HepG2 (cell line): Measurements from ENCODE around the gene SLC6A9. TPM values are rescaled to one million over a fixed set of nuclear protein-coding genes. Genes with fewer than 3 reads are reported as not detected.
A peak's percentile ranks its signal among the peaks of the same experiment; 100 is the strongest.

Source experiments
- FOXP4 ChIP-seq: sonication (generic); formaldehyde crosslinking; IDR thresholded peaks from 2 replicates; pipeline ENCODE4 v1.4.0; 2020; ENCODE audit warnings: missing genetic modification reagents
- LCORL ChIP-seq, 2 experiments: fragments of 450-650 bp in 1 of 2; sonication (generic) in 1 of 2; formaldehyde crosslinking in 1 of 2; IDR thresholded peaks; 2 replicates each; pipeline versions ENCODE4 v1.5.0 to v1.6.1; 2017 to 2020; ENCODE audit warnings: antibody characterized with exemption in 1 of 2, missing genetic modification reagents in 1 of 2
- MTA3 ChIP-seq: sonication (generic); formaldehyde crosslinking; IDR thresholded peaks from 2 replicates; pipeline ENCODE4 v1.4.0; 2020; ENCODE audit warnings: missing genetic modification reagents
- NONO ChIP-seq, 2 experiments: fragments of 450-650 bp in 1 of 2; sonication (generic) in 1 of 2; formaldehyde crosslinking in 1 of 2; IDR thresholded peaks in 1 of 2; conservative IDR thresholded peaks in 1 of 2; 2 replicates each; pipeline versions ENCODE4 v1.6.1 to v1.8.0; 2017 to 2022; ENCODE audit warnings: mild to moderate bottlenecking in 1 of 2, missing genetic modification reagents in 1 of 2, moderate library complexity in 1 of 2
- TOPORS ChIP-seq: sonication (generic); formaldehyde crosslinking; IDR thresholded peaks from 2 replicates; pipeline ENCODE4 v1.8.0; 2023; ENCODE audit warnings: mild to moderate bottlenecking, missing genetic modification reagents
- TP53 ChIP-seq: sonication (generic); formaldehyde crosslinking; conservative IDR thresholded peaks from 2 replicates; pipeline ENCODE4 v1.4.0; 2020; ENCODE audit warnings: missing genetic modification reagents
- YY1 ChIP-seq: IDR thresholded peaks from 2 replicates; pipeline ENCODE4 v1.6.1; 2011; ENCODE audit warnings: low read length, low read depth, moderate library complexity, mild to moderate bottlenecking; ENCODE audit not compliant: insufficient read depth, insufficient replicate concordance
- ZNF138 ChIP-seq: sonication (generic); formaldehyde crosslinking; IDR thresholded peaks from 2 replicates; pipeline ENCODE4 v1.5.0; 2020; ENCODE audit warnings: mild to moderate bottlenecking, low read depth, missing genetic modification reagents
- ZNF362 ChIP-seq: sonication (generic); formaldehyde crosslinking; IDR thresholded peaks from 2 replicates; pipeline ENCODE4 v1.4.0; 2020; ENCODE audit warnings: missing genetic modification reagents, mild to moderate bottlenecking, borderline replicate concordance
- ZNF790 ChIP-seq: sonication (generic); formaldehyde crosslinking; IDR thresholded peaks from 2 replicates; pipeline ENCODE4 v1.8.0; 2022; ENCODE audit warnings: missing genetic modification reagents, mild to moderate bottlenecking, borderline replicate concordance
- polyA plus RNA-seq, 8 experiments: library from polyadenylated mRNA; depleted of rRNA in 3 of 8; stranded (reverse) in 7 of 8; unstranded in 1 of 8; fragments of >200 nt; fragmentation: Illumina TruSeq in 4 of 8; extraction: Trizol in 4 of 8; gene quantifications; 2 replicates each; pipeline versions ENCODE4 v1.2.1 to v1.2.3, GENCODE V29; 2011 to 2016; ENCODE audit warnings: low read depth in 4 of 8, missing spikeins in 1 of 8, mixed read lengths in 1 of 8; ENCODE audit not compliant: insufficient read depth in 1 of 8
- total RNA-seq, 5 experiments: library from RNA; depleted of rRNA; stranded (reverse); fragments of >200 nt; fragmentation: Illumina TruSeq; extraction: Trizol; gene quantifications; 2 replicates each; pipeline ENCODE4 v1.2.3, GENCODE V29; 2016; ENCODE audit warnings: low read depth in 1 of 5
- TF ChIP-seq, protein P1 (sequence below): sonication (generic); formaldehyde crosslinking; IDR thresholded peaks from 2 replicates; pipeline ENCODE4 v1.5.1; 2020; ENCODE audit warnings: mild to moderate bottlenecking, missing genetic modification reagents, borderline replicate concordance
- TF ChIP-seq, protein P2 (sequence below): sonication (generic); formaldehyde crosslinking; IDR thresholded peaks from 2 replicates; pipeline ENCODE4 v1.9.0; 2022; ENCODE audit warnings: low read depth, missing genetic modification reagents
- TF ChIP-seq, protein P3 (sequence below): sonication (generic); formaldehyde crosslinking; IDR thresholded peaks from 2 replicates; pipeline ENCODE4 v1.8.0; 2022; ENCODE audit warnings: mild to moderate bottlenecking, missing genetic modification reagents, borderline replicate concordance
- TF ChIP-seq, protein P4 (sequence below): sonication (generic); formaldehyde crosslinking; IDR thresholded peaks from 2 replicates; pipeline ENCODE4 v1.8.1; 2023; ENCODE audit warnings: mild to moderate bottlenecking, missing genetic modification reagents, borderline replicate concordance

Gene SLC6A9
- total and polyA plus RNA-seq, 2 of the 13 experiments (the other 11 are each of a cell fraction or from before 2014, with no cell fraction given), result 8.5 to 9.9 TPM

- TF ChIP-seq, protein P1, sequence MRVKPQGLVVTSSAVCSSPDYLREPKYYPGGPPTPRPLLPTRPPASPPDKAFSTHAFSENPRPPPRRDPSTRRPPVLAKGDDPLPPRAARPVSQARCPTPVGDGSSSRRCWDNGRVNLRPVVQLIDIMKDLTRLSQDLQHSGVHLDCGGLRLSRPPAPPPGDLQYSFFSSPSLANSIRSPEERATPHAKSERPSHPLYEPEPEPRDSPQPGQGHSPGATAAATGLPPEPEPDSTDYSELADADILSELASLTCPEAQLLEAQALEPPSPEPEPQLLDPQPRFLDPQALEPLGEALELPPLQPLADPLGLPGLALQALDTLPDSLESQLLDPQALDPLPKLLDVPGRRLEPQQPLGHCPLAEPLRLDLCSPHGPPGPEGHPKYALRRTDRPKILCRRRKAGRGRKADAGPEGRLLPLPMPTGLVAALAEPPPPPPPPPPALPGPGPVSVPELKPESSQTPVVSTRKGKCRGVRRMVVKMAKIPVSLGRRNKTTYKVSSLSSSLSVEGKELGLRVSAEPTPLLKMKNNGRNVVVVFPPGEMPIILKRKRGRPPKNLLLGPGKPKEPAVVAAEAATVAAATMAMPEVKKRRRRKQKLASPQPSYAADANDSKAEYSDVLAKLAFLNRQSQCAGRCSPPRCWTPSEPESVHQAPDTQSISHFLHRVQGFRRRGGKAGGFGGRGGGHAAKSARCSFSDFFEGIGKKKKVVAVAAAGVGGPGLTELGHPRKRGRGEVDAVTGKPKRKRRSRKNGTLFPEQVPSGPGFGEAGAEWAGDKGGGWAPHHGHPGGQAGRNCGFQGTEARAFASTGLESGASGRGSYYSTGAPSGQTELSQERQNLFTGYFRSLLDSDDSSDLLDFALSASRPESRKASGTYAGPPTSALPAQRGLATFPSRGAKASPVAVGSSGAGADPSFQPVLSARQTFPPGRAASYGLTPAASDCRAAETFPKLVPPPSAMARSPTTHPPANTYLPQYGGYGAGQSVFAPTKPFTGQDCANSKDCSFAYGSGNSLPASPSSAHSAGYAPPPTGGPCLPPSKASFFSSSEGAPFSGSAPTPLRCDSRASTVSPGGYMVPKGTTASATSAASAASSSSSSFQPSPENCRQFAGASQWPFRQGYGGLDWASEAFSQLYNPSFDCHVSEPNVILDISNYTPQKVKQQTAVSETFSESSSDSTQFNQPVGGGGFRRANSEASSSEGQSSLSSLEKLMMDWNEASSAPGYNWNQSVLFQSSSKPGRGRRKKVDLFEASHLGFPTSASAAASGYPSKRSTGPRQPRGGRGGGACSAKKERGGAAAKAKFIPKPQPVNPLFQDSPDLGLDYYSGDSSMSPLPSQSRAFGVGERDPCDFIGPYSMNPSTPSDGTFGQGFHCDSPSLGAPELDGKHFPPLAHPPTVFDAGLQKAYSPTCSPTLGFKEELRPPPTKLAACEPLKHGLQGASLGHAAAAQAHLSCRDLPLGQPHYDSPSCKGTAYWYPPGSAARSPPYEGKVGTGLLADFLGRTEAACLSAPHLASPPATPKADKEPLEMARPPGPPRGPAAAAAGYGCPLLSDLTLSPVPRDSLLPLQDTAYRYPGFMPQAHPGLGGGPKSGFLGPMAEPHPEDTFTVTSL (CRISPR knock-in tag), result no peak
- TF ChIP-seq NONO (IDR thresholded peaks at IDR 0.05) (no peak), NONO (CRISPR knock-in tag; conservative IDR thresholded peaks at IDR 0.05) (no peak; the same call in 1 of the 2 replicates), TP53 (no peak), LCORL (IDR thresholded peaks at IDR 0.05) (no peak), LCORL (CRISPR knock-in tag; IDR thresholded peaks at IDR 0.05) (peak; percentile 64; the same call in 1 of the 2 replicates), YY1 (peak; percentile 0), FOXP4 (CRISPR knock-in tag) (0 out of 2 replicates have a peak, but pooled peaks have one; percentile 10), MTA3 (CRISPR knock-in tag) (no peak), ZNF138 (CRISPR knock-in tag) (no peak), TOPORS (CRISPR knock-in tag) (no peak), ZNF362 (CRISPR knock-in tag) (no peak), ZNF790 (CRISPR knock-in tag) (no peak)
- TF ChIP-seq, protein P2, sequence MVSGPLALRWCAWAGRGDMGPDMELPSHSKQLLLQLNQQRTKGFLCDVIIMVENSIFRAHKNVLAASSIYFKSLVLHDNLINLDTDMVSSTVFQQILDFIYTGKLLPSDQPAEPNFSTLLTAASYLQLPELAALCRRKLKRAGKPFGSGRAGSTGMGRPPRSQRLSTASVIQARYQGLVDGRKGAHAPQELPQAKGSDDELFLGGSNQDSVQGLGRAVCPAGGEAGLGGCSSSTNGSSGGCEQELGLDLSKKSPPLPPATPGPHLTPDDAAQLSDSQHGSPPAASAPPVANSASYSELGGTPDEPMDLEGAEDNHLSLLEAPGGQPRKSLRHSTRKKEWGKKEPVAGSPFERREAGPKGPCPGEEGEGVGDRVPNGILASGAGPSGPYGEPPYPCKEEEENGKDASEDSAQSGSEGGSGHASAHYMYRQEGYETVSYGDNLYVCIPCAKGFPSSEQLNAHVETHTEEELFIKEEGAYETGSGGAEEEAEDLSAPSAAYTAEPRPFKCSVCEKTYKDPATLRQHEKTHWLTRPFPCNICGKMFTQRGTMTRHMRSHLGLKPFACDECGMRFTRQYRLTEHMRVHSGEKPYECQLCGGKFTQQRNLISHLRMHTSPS, result no peak
- TF ChIP-seq, protein P3, sequence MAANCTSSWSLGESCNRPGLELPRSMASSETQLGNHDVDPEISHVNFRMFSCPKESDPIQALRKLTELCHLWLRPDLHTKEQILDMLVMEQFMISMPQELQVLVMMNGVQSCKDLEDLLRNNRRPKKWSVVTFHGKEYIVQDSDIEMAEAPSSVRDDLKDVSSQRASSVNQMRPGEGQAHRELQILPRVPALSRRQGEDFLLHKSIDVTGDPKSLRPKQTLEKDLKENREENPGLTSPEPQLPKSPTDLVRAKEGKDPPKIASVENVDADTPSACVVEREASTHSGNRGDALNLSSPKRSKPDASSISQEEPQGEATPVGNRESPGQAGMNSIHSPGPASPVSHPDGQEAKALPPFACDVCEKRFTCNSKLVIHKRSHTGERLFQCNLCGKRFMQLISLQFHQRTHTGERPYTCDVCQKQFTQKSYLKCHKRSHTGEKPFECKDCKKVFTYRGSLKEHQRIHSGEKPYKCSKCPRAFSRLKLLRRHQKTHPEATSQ (CRISPR knock-in tag), result no peak
- TF ChIP-seq, protein P4, sequence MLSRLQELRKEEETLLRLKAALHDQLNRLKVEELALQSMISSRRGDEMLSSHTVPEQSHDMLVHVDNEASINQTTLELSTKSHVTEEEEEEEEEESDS (CRISPR knock-in tag), result no peak
These were observed 1.9 kb downstream of the SLC6A9 start (continued) for GRCh38 chr1:44029260-44029910.
